HepG2 (cell line): ENCODE results near the gene GALNT9. TPM values are rescaled to one million over a fixed set of nuclear protein-coding genes. Genes with fewer than 3 reads are reported as not detected.

Experiments used
- ATAC-seq: fragments of 200-7000 bp; cut with Tn5 transposase; 3 replicates; pipeline ENCODE4 v1.9.1; 2020; ENCODE audit warnings: mild to moderate bottlenecking, moderate library complexity
- BruUV-seq: library from RNA; stranded (reverse); fragments of 400-500 nt; replicated peaks from 2 replicates; lab custom pipeline; 2021; lab: Mats Ljungman, UMichigan
- CTCF ChIA-PET: fragments of 300-600 bp; formaldehyde crosslinking; extraction: SDS; loops from one replicate; lab custom pipeline; 2021; ENCODE audit warnings: low total read pairs, inconsistent platforms, low intra/inter-chr PET ratio; lab: Yijun Ruan, JAX
- POLR2A ChIA-PET: fragments of 350-600 bp; sonication (Branson Sonifier 250); formaldehyde crosslinking; loops from one replicate; lab custom pipeline; 2020; ENCODE audit warnings: antibody characterized with exemption, inconsistent platforms; lab: Yijun Ruan, JAX
- DNase-seq: peaks from one replicate; pipeline ENCODE4 v3.0.0-alpha.2; 2015; ENCODE audit warnings: low spot score
- FAIRE-seq: peaks from 3 replicates; lab custom pipeline; 2011; peaks lifted over from hg19 to GRCh38; lab: Jason Lieb, UNC
- H2AFZ ChIP-seq: one replicate; pipeline ENCODE4 v1.6.1; 2011; ENCODE audit warnings: low read length, inconsistent platforms
- H3K27ac ChIP-seq: fragments of 300-600 bp; 3 replicates; pipeline ENCODE4 v1.8.0; 2011; ENCODE audit warnings: mixed run types, mild to moderate bottlenecking, mixed read lengths, low read length, inconsistent platforms; ENCODE audit not compliant: insufficient read depth; ENCODE audit errors: extremely low read length
- H3K27me3 ChIP-seq, 2 experiments: fragments of 200-600 bp in 1 of 2; 2 replicates in 1 of 2; 3 replicates in 1 of 2; pipeline versions ENCODE4 v1.6.0 to v1.8.0; 2011; ENCODE audit warnings: low read length in 2 of 2, mild to moderate bottlenecking in 2 of 2, moderate library complexity in 2 of 2, inconsistent platforms in 1 of 2; ENCODE audit not compliant: insufficient read depth in 2 of 2, control insufficient read depth in 1 of 2
- H3K36me3 ChIP-seq, 2 experiments: fragments of 200-600 bp in 1 of 2; replicated peaks in 1 of 2; 2 replicates in 1 of 2; 3 replicates in 1 of 2; pipeline versions ENCODE4 v1.5.1 to v1.8.0; 2011; ENCODE audit warnings: low read length in 2 of 2, inconsistent platforms in 1 of 2; ENCODE audit not compliant: insufficient read depth in 2 of 2, control insufficient read depth in 1 of 2
- H3K4me1 ChIP-seq: 2 replicates; pipeline ENCODE4 v1.5.1; 2012; ENCODE audit warnings: low read length, inconsistent platforms; ENCODE audit not compliant: insufficient read depth
- H3K4me2 ChIP-seq: 2 replicates; pipeline ENCODE4 v1.6.0; 2011; ENCODE audit warnings: low read depth, low read length, inconsistent platforms
- H3K4me3 ChIP-seq, 3 experiments: fragments of 200-600 bp in 1 of 3; sonication (generic), shearing (Covaris generic) in 1 of 3; replicated peaks in 1 of 3; 2 replicates each; pipeline ENCODE4 v1.5.1; 2011 to 2016; ENCODE audit warnings: low read length in 3 of 3, inconsistent platforms in 2 of 3, low read depth in 2 of 3, mild to moderate bottlenecking in 2 of 3, control low read depth in 1 of 3, mixed read lengths in 1 of 3; ENCODE audit not compliant: insufficient read depth in 1 of 3
- H3K79me2 ChIP-seq: one replicate; pipeline ENCODE4 v1.6.1; 2011; ENCODE audit warnings: low read length, inconsistent platforms; ENCODE audit not compliant: insufficient read depth
- H3K9ac ChIP-seq: 2 replicates; pipeline ENCODE4 v1.6.0; 2011; ENCODE audit warnings: mild to moderate bottlenecking, low read depth, low read length, inconsistent platforms; ENCODE audit not compliant: insufficient read depth
- H3K9me3 ChIP-seq: 2 replicates; pipeline ENCODE4 v1.5.1; 2012; ENCODE audit warnings: mild to moderate bottlenecking, low read length
- H4K20me1 ChIP-seq: 2 replicates; pipeline ENCODE4 v1.6.0; 2011; ENCODE audit warnings: inconsistent platforms, mild to moderate bottlenecking, low read length, moderate library complexity; ENCODE audit not compliant: insufficient read depth
- EZH2 ChIP-seq: conservative IDR thresholded peaks from 2 replicates; pipeline ENCODE4 v1.6.1; 2012; ENCODE audit warnings: mild to moderate bottlenecking, low read depth, low read length, moderate library complexity
- FIP1L1 ChIP-seq: fragments of 200-400 bp; formaldehyde crosslinking; IDR thresholded peaks from 2 replicates; pipeline ENCODE4 v1.6.1; 2018; ENCODE audit warnings: low read depth, mild to moderate bottlenecking, low read length, moderate library complexity, borderline replicate concordance; ENCODE audit not compliant: insufficient read depth
- HCFC1 ChIP-seq: fragments of 150-350 bp; IDR thresholded peaks from 2 replicates; pipeline ENCODE4 v1.6.1; 2014; ENCODE audit warnings: low read depth, low read length
- MNT ChIP-seq: fragments of 450-650 bp; IDR thresholded peaks from 2 replicates; pipeline ENCODE4 v1.6.1; 2016
- PHF20 ChIP-seq: sonication (generic); formaldehyde crosslinking; IDR thresholded peaks from 2 replicates; pipeline ENCODE4 v1.5.0; 2020; ENCODE audit warnings: mild to moderate bottlenecking, missing genetic modification reagents
- ZFP36 ChIP-seq: fragments of 150-350 bp; IDR thresholded peaks from 2 replicates; pipeline ENCODE4 v1.6.1; 2018; ENCODE audit warnings: borderline replicate concordance, low read length, low read depth; ENCODE audit not compliant: partially characterized antibody
- ZNF496 ChIP-seq: sonication (generic); formaldehyde crosslinking; IDR thresholded peaks from 2 replicates; pipeline ENCODE4 v1.8.1; 2023; ENCODE audit warnings: mild to moderate bottlenecking, moderate library complexity, missing genetic modification reagents; ENCODE audit not compliant: insufficient replicate concordance
- ZNF772 ChIP-seq: sonication (generic); formaldehyde crosslinking; IDR thresholded peaks from 2 replicates; pipeline ENCODE4 v1.5.0; 2020; ENCODE audit warnings: mild to moderate bottlenecking, missing genetic modification reagents
- whole genome bisulfite sequencing: methylation state at CpG from one replicate; pipeline ENCODE4 v1.1.6; 2017; ENCODE audit warnings: low lambda C conversion rate; 5-methylcytosine and 5-hydroxymethylcytosine counted together
- in situ Hi-C: cut with HindIII; loops from 2 replicates; pipeline ENCODE4 v1.10.0; 2017; ENCODE audit warnings: low pct_unique_long_range_greater_than_20kb; ENCODE audit not compliant: extremely low pct_ligation_motif_present
- intact Hi-C: fragments of 100-400 bp; cut with micrococcal nuclease; formaldehyde crosslinking; loops from one replicate; pipeline ENCODE4 v1.10.0; 2022; ENCODE audit not compliant: unreplicated experiment
- polyA plus RNA-seq, 8 experiments: library from polyadenylated mRNA; depleted of rRNA in 3 of 8; stranded (reverse) in 7 of 8; unstranded in 1 of 8; fragments of >200 nt; fragmentation: Illumina TruSeq in 4 of 8; extraction: Trizol in 4 of 8; gene quantifications; 2 replicates each; pipeline versions ENCODE4 v1.2.1 to v1.2.3, GENCODE V29; 2011 to 2016; ENCODE audit warnings: low read depth in 4 of 8, missing spikeins in 1 of 8, mixed read lengths in 1 of 8; ENCODE audit not compliant: insufficient read depth in 1 of 8
- total RNA-seq, 5 experiments: library from RNA; depleted of rRNA; stranded (reverse); fragments of >200 nt; fragmentation: Illumina TruSeq; extraction: Trizol; gene quantifications; 2 replicates each; pipeline ENCODE4 v1.2.3, GENCODE V29; 2016; ENCODE audit warnings: low read depth in 1 of 5

GALNT9 gene
- total and polyA plus RNA-seq, 2 of the 13 experiments (the other 11 are each of a cell fraction or from before 2014, with no cell fraction given) = 0.04 TPM; not detected in 1

DNA sequence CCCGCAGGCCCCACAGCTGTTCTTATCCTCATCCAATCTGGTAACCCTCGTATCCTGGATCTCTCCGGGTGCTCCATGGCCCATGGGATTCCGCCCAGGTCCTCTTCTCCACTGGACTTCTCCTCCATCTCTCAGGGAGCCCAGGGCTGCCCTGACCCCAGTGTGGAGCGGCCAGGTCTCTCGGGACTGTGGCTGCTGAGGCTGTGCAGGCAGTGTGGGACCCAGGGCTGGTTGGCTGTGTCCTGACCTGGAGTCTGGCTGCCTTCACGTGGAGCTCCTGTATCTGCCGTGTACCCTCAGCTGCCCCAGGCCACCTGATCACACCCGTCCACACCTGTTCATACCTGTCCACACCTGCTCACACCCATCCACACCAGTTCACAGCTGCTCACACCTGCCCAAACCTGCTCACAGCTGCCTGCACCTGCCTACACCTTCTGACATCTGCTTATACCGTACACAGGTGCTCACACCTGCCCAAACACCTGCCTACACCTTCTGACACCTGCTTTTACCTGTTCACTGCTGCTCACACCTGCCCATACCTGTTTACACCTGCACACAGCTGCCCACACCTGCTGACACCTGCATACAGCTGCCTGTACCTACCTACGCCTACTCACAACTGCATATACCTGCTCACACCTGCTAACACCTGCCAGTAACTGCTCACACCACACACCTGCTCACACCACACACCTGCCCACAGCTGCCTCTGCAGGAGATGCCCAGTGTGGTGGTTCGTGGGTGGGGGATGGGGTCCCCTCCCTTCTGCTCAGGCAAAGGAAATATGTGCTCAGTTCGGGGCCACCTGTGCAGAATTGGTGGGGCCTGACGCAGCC, 92.2 kb downstream of the GALNT9 start:
- BruUV-seq = no TSS peak
- Histone ChIP-seq H3K9me3 (no peaks in the 10 kb centered on the region), H3K4me1 (no peaks in the 10 kb centered on the region), H4K20me1 (no peaks in the 10 kb centered on the region), H3K4me2 (no peak overlapping the region), H3K9ac (no peak overlapping the region), H3K27ac (no peak overlapping the region), H2AFZ (no peak overlapping the region), H3K79me2 (no peaks in the 10 kb centered on the region), H3K27me3 (peaks cover 7 to 40% of the 10 kb centered on the region in 2 experiments), H3K4me3 (no peak overlapping the region), H3K36me3 (no peaks in the 10 kb centered on the region)
- 19% methylated on average over 8 of the region's 14 CpGs for WGBS
- FAIRE-seq (no peak), ATAC-seq (peak; percentile 61), DNase-seq (no peak)
- POLR2A ChIA-PET = no interaction called here
- TF ChIP-seq ZNF772 (CRISPR knock-in tag) (no peak), HCFC1 (no peak), MNT (peak; percentile 30; the same call in 1 of the 2 replicates), EZH2 (0 out of 2 replicates have a peak, but pooled peaks have one; percentile 49), FIP1L1 (no peak), ZNF496 (no peak), PHF20 (no peak), ZFP36 (no peak)
- in situ Hi-C loops = no loop called here
- CTCF ChIA-PET = no interaction called here
- intact Hi-C loops = no loop called here
